ENCODE measurements around the gene BAG3.
"Not testable (repeated sequence)": the region's sequence is repeated elsewhere in the genome, so short reads cannot be mapped to it uniquely, and the experiment has no call there.

The BAG3 gene

GRCh38 chr10:119650692-119651513 is at the start of gene BAG3:
BAG3 (plus strand) TSS chr10:119651380; CDS start chr10:119651676, 296 bp downstream.
- peak; percentile 93 for DNase-seq (ENCODE audit: low spot score)

- peak; percentile 45 for DNase-seq (ENCODE audit: low spot score)
These were observed 48.7 kb upstream of the BAG3 start for GRCh38 chr10:119602241-119603095.

DNA sequence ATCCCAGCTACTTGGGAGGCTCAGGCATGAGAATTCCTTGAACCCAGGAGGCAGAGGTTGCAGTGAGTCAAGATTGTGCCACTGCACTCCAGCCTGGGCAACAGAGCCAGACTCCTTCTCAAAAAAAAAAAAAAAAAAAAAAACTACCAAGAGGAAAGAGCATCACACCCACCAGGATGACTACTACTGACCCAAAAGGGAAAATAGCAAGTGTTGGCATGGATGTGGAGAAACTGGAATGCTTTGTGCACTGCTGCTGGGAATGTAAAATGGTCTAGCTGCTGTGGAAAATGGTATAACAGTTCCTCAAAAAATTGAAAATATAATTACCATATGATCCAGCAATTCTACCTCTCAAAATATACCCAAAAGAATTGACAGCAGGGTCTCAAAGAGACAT is 46.7 kb upstream of the BAG3 start:
- DNase-seq (ENCODE audit: low spot score): no peak

- peak; percentile 52 for DNase-seq (ENCODE audit: low spot score)
These were observed 42.6 kb upstream of the BAG3 start for GRCh38 chr10:119608316-119609155.

DNA sequence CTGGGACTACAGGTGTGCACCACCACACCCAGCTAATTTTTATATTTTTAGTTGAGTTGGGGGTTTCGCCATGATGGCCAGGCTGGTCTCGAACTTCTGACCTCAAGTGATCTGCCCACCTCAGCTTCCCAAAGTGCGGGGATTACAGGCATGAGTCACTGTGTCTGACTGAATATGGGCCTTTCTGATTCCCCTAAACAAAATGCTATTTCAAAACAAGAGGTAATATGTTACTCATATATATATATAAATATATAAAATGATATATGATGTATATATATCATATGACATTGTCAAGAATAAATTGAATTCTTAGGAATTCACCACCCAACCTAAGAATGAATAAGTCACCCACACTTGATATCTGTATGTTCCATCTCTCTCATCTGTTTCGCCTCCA is 41.7 kb upstream of the BAG3 start:
- no peak for DNase-seq (ENCODE audit: low spot score)

GRCh38 chr10:119611433-119611832 is 39.7 kb upstream of the BAG3 start:
- no peak for DNase-seq (ENCODE audit: low spot score)

- DNase-seq (ENCODE audit: low spot score): no peak
These were observed 37.4 kb upstream of the BAG3 start for GRCh38 chr10:119613741-119614140.

DNA sequence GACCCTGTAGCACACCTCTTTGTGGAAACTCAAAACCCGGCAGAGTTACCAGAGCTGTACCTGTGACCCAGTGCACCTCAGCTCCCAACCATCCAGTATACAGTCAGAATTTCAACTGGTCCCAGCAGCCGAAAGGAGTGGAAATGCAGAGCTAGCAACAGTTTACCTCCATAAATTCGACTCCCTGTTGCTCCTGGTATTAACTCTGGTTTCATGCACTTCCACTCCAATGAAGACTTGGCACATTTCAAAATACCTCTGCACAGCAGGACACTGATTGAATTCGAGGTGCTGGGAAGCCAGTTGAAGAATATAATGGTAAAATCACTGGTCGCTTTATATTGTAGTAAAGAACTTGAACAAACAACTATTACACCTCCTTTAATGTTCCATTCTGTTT is 36.5 kb upstream of the BAG3 start:
- no peak for DNase-seq (ENCODE audit: low spot score)

GRCh38 chr10:119616882-119617570 is 34.2 kb upstream of the BAG3 start:
- peak; percentile 35 for DNase-seq (ENCODE audit: low spot score)

DNA sequence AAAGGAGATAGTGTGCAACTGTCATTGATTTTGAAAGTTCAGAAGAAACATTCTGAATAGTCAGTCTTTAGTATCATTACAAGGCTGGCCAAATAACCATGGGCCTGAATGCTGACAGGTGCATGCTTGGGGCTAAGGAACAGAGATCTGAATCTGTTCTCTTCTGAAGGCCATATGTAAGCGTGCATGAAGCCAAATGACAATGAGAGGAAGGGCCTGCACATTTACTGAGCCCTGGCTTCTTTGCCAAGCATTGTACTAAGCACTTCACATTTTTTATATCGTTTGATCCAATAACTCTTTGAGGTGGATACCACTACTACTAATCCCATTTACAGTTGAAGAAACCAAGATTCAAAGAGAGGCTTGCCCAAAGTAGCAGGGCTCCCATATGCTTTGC is 32.0 kb upstream of the BAG3 start:
- no peak for DNase-seq (ENCODE audit: low spot score)

DNA sequence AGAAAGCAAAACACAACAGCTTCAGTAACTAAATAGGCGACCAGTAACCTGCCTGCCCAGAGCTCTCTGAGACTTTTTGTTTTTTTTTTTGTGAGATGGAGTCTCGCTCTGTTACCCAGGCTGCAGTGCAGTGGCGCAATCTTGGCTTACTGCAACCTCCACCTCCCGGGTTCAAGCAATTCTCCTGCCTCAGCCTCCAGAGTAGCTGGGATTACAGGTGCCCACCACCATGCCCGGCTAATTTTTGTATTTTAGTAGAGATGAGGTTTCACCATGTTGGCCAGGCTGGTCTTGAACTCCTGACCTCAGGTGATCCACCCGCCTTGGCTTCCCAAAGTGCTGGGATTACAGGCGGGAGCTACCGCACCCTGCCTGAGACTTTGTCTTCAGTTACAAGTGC is 31.4 kb upstream of the BAG3 start:
- not testable (repeated sequence) for DNase-seq (ENCODE audit: low spot score)

- DNase-seq (ENCODE audit: low spot score): no peak
These were observed 30.7 kb upstream of the BAG3 start for GRCh38 chr10:119620241-119621077.

DNA sequence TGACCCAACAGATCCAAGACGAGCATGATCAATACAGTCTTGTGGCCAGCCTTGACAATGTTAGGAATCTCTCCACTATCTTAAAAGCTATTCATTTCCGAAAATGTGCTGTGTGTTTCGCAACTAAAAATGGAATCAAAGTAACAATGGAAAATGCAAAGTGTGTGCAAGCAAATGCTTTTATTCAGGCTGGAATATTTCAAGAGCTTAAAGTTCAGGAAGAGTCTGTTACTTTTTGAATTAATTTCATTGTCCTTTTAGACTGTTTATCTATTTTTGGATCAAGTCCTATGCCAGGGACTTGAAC is 30.1 kb upstream of the BAG3 start:
- DNase-seq (ENCODE audit: low spot score): no peak

GRCh38 chr10:119625570-119626280 is 25.5 kb upstream of the BAG3 start:
- no peak for DNase-seq (ENCODE audit: low spot score)

DNA sequence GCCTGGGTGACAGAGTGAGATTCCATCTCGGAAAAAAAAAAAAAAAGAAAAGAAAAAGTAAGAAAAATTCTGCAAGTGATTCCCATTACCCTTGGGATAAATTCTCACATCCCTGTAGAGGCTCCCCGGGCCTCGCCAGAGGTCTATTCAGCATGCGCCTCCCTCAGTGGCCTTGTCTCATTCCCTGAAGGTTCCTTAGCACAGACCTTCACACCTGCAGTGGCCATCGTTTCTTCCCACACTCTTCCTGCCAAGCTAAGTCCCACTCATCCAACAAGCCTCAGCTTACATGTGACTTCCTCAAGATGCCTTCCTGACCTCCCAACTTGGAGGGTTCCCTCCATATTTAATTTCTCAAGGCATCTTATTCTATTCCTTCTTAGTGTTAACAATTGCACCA is 20.9 kb upstream of the BAG3 start:
- no peak for DNase-seq (ENCODE audit: low spot score)

DNA sequence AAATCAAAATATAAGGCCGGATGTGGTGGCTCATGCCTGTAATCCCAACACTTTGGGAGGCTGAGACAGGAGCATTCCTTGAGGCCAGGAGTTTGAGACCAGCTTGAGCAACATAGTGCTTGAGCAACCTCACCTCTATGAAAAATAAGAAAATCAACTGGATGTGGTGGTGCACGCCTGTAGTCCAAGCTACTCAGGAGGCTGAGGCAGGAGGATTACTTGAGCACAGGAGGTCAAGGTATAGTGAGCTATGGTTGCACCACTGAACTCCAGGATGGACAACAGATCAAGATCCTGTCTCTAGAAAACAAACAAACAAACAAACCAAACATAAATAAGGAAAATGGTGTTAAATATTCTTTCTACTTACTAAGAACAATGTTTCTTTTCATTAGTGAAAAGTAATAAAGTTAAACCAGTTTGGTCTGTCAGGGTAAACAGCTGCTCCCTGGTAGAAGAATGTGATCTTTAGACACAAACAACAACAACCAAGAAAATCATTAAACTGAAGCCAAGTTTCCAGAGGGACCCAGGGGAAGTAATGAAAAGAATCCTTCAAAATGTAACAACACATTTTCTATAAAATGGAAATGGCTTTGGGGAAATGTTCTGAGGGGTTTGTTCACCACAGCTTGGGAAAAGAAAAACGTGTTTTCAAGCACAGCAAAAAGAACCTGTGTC is 17.5 kb upstream of the BAG3 start:
- no peak for DNase-seq (ENCODE audit: low spot score)

DNA sequence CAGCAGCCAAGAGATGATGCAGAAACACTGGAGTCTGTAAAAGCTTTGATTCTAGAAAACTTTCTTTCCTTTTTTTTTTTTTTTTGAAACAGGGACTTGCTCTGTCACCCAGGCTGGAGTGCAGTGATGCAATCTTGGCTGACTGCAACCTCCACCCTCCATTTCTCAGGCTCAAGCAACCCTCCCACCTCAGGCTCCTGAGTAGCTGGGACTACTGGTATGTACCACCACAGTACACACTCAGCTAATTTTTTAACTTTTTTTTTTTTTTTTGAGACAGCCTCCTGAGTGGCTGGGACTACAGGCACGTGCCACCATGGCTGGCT is 17.0 kb upstream of the BAG3 start:
- DNase-seq (ENCODE audit: low spot score): no peak

GRCh38 chr10:119637631-119638030 is 13.5 kb upstream of the BAG3 start:
- no peak for DNase-seq (ENCODE audit: low spot score)

GRCh38 chr10:119638982-119639381 is 12.2 kb upstream of the BAG3 start:
- DNase-seq (ENCODE audit: low spot score): no peak

- DNase-seq (ENCODE audit: low spot score): no peak
These were observed 10.8 kb upstream of the BAG3 start for GRCh38 chr10:119640384-119640783.
